ENCODE results near the gene CD81.

- TF ChIP-seq CTCF (IDR thresholded peaks at IDR 0.05) (no peak), POLR2A (IDR thresholded peaks at IDR 0.05) (no peak), POLR2AphosphoS5 (IDR thresholded peaks at IDR 0.05) (no peak)
Observed at GRCh38 chr11:2402106-2402505, 25.0 kb downstream of the CD81 start.
